ENCODE data around the gene TKFC. TPM values are rescaled to one million over a fixed set of nuclear protein-coding genes. Genes with fewer than 3 reads are reported as not detected.

TKFC gene
- total and polyA plus RNA-seq, 9 of the 15 experiments (the other 6 are each of a cell fraction or from before 2014, with no cell fraction given), result 2.0 to 61.7 (median 28.5) TPM

DNA sequence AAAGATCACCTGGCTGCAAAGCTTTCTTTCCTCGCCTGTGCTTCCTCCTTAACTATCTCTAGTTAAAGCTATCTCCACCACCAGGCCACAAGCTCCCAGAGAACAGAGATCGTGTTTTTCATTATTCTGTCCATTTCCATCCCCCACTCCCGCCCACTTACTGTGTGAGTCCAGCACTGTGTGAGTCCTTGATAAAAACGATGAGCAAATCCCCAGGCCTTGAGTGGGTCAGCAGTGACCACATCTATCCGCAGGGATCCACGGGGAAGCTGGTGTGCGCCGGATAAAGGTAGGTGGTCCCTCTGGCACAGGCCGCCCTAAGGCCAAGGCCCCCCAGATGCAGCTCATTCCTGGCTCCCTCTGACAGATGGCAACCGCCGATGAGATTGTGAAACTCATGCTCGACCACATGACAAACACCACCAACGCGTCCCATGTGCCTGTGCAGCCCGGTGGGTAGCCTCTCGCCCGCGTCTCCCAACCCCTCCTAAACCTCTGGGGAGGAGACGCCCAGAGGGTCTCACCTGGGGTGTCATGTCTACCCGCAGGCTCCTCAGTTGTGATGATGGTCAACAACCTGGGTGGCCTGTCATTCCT lies 9.3 kb downstream of the TKFC start (continued):
- TF ChIP-seq FOXA1 (IDR thresholded peaks at IDR 0.05; ENCODE audit: borderline replicate concordance) (no peak), HIVEP1 (CRISPR knock-in tag; IDR thresholded peaks at IDR 0.05) (no peak), SREBF1 (IDR thresholded peaks at IDR 0.05; ENCODE audit: borderline replicate concordance, low read depth, low read length) (no peak), TAL1 (IDR thresholded peaks at IDR 0.05) (peak; percentile 89), XRCC5 (IDR thresholded peaks at IDR 0.05; ENCODE audit: low read depth, low read length) (no peak), STAT5A (IDR thresholded peaks at IDR 0.05; ENCODE audit: borderline replicate concordance, low read length) (peak; percentile 87), ZNF79 (CRISPR knock-in tag; IDR thresholded peaks at IDR 0.05; ENCODE audit: low read depth) (no peak), ZNF586 (CRISPR knock-in tag; conservative IDR thresholded peaks at IDR 0.05) (no peak), RCOR1 (IDR thresholded peaks at IDR 0.05; ENCODE audit: borderline replicate concordance in 1 of 2, low read depth in 2 of 2, low read length in 2 of 2) (peak in 1 of 2 experiments; percentile 39; a peak in 1 of 4 replicates), XRCC4 (IDR thresholded peaks at IDR 0.05; ENCODE audit: extremely low read depth, insufficient read depth, insufficient read length) (no peak), CHD4 (IDR thresholded peaks at IDR 0.05; ENCODE audit: insufficient read depth, insufficient replicate concordance, low read depth, low read length, poor library complexity, severe bottlenecking) (no peak), HLTF (IDR thresholded peaks at IDR 0.05) (0 out of 2 replicates have a peak, but pooled peaks have one; percentile 12), MAFG (tag; conservative IDR thresholded peaks at IDR 0.05) (no peak), PTBP1 (IDR thresholded peaks at IDR 0.05; ENCODE audit: low read depth, low read length) (no peak), NEUROD1 (IDR thresholded peaks at IDR 0.05; ENCODE audit: borderline replicate concordance, low read depth, low read length, partially characterized antibody) (no peak)
- TF ChIP-seq, protein P1, sequence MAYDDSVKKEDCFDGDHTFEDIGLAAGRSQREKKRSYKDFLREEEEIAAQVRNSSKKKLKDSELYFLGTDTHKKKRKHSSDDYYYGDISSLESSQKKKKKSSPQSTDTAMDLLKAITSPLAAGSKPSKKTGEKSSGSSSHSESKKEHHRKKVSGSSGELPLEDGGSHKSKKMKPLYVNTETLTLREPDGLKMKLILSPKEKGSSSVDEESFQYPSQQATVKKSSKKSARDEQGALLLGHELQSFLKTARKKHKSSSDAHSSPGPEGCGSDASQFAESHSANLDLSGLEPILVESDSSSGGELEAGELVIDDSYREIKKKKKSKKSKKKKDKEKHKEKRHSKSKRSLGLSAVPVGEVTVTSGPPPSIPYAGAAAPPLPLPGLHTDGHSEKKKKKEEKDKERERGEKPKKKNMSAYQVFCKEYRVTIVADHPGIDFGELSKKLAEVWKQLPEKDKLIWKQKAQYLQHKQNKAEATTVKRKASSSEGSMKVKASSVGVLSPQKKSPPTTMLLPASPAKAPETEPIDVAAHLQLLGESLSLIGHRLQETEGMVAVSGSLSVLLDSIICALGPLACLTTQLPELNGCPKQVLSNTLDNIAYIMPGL (CRISPR knock-in tag; IDR thresholded peaks at IDR 0.05), result no peak
- TF ChIP-seq, protein P2, sequence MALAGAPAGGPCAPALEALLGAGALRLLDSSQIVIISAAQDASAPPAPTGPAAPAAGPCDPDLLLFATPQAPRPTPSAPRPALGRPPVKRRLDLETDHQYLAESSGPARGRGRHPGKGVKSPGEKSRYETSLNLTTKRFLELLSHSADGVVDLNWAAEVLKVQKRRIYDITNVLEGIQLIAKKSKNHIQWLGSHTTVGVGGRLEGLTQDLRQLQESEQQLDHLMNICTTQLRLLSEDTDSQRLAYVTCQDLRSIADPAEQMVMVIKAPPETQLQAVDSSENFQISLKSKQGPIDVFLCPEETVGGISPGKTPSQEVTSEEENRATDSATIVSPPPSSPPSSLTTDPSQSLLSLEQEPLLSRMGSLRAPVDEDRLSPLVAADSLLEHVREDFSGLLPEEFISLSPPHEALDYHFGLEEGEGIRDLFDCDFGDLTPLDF (CRISPR knock-in tag; IDR thresholded peaks at IDR 0.05), result no peak
- TF ChIP-seq, protein P3, sequence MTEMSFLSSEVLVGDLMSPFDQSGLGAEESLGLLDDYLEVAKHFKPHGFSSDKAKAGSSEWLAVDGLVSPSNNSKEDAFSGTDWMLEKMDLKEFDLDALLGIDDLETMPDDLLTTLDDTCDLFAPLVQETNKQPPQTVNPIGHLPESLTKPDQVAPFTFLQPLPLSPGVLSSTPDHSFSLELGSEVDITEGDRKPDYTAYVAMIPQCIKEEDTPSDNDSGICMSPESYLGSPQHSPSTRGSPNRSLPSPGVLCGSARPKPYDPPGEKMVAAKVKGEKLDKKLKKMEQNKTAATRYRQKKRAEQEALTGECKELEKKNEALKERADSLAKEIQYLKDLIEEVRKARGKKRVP (CRISPR knock-in tag; IDR thresholded peaks at IDR 0.05), result no peak
- TF ChIP-seq, protein P4, sequence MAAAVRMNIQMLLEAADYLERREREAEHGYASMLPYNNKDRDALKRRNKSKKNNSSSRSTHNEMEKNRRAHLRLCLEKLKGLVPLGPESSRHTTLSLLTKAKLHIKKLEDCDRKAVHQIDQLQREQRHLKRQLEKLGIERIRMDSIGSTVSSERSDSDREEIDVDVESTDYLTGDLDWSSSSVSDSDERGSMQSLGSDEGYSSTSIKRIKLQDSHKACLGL (CRISPR knock-in tag; IDR thresholded peaks at IDR 0.05; ENCODE audit: borderline replicate concordance, poor library complexity, severe bottlenecking), result no peak
- TF ChIP-seq, protein P5, sequence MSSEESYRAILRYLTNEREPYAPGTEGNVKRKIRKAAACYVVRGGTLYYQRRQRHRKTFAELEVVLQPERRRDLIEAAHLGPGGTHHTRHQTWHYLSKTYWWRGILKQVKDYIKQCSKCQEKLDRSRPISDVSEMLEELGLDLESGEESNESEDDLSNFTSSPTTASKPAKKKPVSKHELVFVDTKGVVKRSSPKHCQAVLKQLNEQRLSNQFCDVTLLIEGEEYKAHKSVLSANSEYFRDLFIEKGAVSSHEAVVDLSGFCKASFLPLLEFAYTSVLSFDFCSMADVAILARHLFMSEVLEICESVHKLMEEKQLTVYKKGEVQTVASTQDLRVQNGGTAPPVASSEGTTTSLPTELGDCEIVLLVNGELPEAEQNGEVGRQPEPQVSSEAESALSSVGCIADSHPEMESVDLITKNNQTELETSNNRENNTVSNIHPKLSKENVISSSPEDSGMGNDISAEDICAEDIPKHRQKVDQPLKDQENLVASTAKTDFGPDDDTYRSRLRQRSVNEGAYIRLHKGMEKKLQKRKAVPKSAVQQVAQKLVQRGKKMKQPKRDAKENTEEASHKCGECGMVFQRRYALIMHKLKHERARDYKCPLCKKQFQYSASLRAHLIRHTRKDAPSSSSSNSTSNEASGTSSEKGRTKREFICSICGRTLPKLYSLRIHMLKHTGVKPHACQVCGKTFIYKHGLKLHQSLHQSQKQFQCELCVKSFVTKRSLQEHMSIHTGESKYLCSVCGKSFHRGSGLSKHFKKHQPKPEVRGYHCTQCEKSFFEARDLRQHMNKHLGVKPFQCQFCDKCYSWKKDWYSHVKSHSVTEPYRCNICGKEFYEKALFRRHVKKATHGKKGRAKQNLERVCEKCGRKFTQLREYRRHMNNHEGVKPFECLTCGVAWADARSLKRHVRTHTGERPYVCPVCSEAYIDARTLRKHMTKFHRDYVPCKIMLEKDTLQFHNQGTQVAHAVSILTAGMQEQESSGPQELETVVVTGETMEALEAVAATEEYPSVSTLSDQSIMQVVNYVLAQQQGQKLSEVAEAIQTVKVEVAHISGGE (CRISPR knock-in tag; IDR thresholded peaks at IDR 0.05), result peak in 1 of 3 experiments; percentile 70; a peak in 2 of 6 replicates

Data from K562 (cell line).